Karpas-422 (cell line): ENCODE measurements around the gene MARK3. TPM values are rescaled to one million over a fixed set of nuclear protein-coding genes. Genes with fewer than 3 reads are reported as not detected.

Experiments
- DNase-seq: peaks from one replicate; pipeline ENCODE4 v3.0.0-alpha.2; 2015
- H2AFZ ChIP-seq: fragments of 200-600 bp; sonication (generic); 2 replicates; pipeline ENCODE4 v1.6.1; 2014; ENCODE audit warnings: antibody characterized with exemption, low read length, mixed read lengths
- H3K27ac ChIP-seq: fragments of 200-600 bp; sonication (generic); 2 replicates; pipeline ENCODE4 v1.5.1; 2014; ENCODE audit warnings: mild to moderate bottlenecking, low read length, moderate library complexity
- H3K27me3 ChIP-seq: fragments of 200-600 bp; sonication (generic); 2 replicates; pipeline ENCODE4 v1.6.1; 2014; ENCODE audit warnings: low read length, mixed read lengths
- H3K36me3 ChIP-seq: fragments of 200-600 bp; sonication (generic); 2 replicates; pipeline ENCODE4 v1.6.1; 2014; ENCODE audit warnings: low read length, mixed read lengths; ENCODE audit not compliant: insufficient read depth
- H3K4me1 ChIP-seq: fragments of 200-600 bp; sonication (generic); 2 replicates; pipeline ENCODE4 v1.6.1; 2014; ENCODE audit warnings: mild to moderate bottlenecking, low read length, mixed read lengths
- H3K4me2 ChIP-seq: fragments of 200-600 bp; sonication (generic); 2 replicates; pipeline ENCODE4 v1.6.1; 2014; ENCODE audit warnings: low read length, low read depth, mild to moderate bottlenecking; ENCODE audit not compliant: poor library complexity, severe bottlenecking
- H3K4me3 ChIP-seq: fragments of 200-600 bp; sonication (generic); 2 replicates; pipeline ENCODE4 v1.5.1; 2014; ENCODE audit warnings: mild to moderate bottlenecking, antibody characterized with exemption, low read length, mixed read lengths
- H3K79me2 ChIP-seq: fragments of 200-600 bp; sonication (generic); 2 replicates; pipeline ENCODE4 v1.6.1; 2014; ENCODE audit warnings: mild to moderate bottlenecking, low read length, mixed read lengths
- H3K9ac ChIP-seq: fragments of 200-600 bp; sonication (generic); 2 replicates; pipeline ENCODE4 v1.6.0; 2014; ENCODE audit warnings: low read length
- H3K9me2 ChIP-seq: fragments of 200-600 bp; sonication (generic), shearing (Covaris generic); replicated peaks from 2 replicates; pipeline ENCODE4 v1.6.0; 2014; ENCODE audit warnings: mild to moderate bottlenecking, low read length, moderate library complexity; ENCODE audit not compliant: insufficient read depth
- H3K9me3 ChIP-seq: fragments of 300-700, 200-600 bp; sonication (generic); 2 replicates; pipeline ENCODE4 v1.6.1; 2014; ENCODE audit warnings: low read length, mixed read lengths
- H4K20me1 ChIP-seq: fragments of 200-600 bp; sonication (generic); 2 replicates; pipeline ENCODE4 v1.6.1; 2014; ENCODE audit warnings: mild to moderate bottlenecking, antibody characterized with exemption, low read length, low read depth; ENCODE audit not compliant: insufficient read depth
- total RNA-seq: library from RNA; depleted of rRNA; stranded (reverse); fragments of >200 nt; shearing (Covaris generic); gene quantifications from 2 replicates; pipeline ENCODE4 v1.2.3, GENCODE V29; 2014; ENCODE audit warnings: low replicate concordance

Gene MARK3
- total RNA-seq, 1 experiment from 2014 or later, result 113 TPM

DNA sequence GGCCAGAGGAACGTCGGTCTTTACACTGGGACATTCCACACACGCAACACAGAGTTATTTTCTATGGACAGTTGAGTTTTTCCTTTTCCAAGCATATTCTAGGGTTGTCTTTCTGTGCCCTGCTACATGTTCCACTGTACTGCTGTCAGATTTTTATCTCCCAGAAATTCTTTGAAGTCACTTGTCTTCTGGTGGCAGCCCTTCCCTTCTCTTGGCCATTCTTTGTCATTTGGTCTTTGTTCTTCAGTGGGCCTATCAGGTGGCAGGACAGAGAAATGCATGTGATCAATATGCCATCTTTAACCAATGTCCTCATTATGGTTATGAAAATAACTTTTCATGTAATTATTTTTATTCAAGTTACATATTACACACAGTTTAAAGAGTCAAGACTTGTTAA, 36.3 kb downstream of the MARK3 start:
- peaks cover 91% of the 10 kb centered on the region for H3K79me2 ChIP-seq
- no peak for DNase-seq
- H3K9ac ChIP-seq, result no peak overlapping the region
- no peak overlapping the region for H3K4me3 ChIP-seq
- peaks cover 12% of the 10 kb centered on the region for H3K4me1 ChIP-seq
- no peaks in the 10 kb centered on the region for H4K20me1 ChIP-seq
- H3K27ac ChIP-seq, result no peak overlapping the region
- H3K27me3 ChIP-seq, result no peaks in the 10 kb centered on the region
- H2AFZ ChIP-seq, result no peak overlapping the region
- no peaks in the 10 kb centered on the region for H3K9me3 ChIP-seq
- H3K4me2 ChIP-seq, result no peak overlapping the region
- no peaks in the 10 kb centered on the region for H3K9me2 ChIP-seq
- peaks cover 4% of the 10 kb centered on the region; the same call in 1 of the 2 replicates for H3K36me3 ChIP-seq

DNA sequence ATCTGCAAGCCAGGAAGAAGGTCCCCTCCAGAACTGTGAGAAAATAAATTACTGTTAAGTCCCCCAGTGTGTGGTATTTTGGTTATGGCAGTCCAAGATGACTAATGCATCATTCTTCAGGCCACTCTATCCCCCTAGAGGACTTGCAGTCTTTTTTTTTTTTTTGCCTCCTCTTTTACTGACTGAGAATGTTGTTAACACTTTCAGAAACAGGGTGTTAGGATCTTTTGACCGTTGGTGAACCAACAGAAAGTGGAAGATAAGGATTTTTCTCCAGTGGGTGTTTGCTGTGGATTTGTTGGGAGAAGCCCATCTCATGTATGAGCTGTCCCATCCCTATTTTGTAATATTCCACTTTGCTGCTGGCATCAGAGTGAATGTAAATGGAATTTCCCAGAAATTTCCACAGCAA, 37.8 kb downstream of the MARK3 start:
- H3K36me3 ChIP-seq, result peaks cover 4% of the 10 kb centered on the region; the same call in 1 of the 2 replicates
- no peak for DNase-seq
- H3K27ac ChIP-seq, result no peak overlapping the region
- no peak overlapping the region for H3K4me2 ChIP-seq
- H4K20me1 ChIP-seq, result no peaks in the 10 kb centered on the region
- H2AFZ ChIP-seq, result no peak overlapping the region
- H3K9me2 ChIP-seq, result no peaks in the 10 kb centered on the region
- H3K27me3 ChIP-seq, result no peaks in the 10 kb centered on the region
- peaks cover 86% of the 10 kb centered on the region for H3K79me2 ChIP-seq
- no peak overlapping the region for H3K9ac ChIP-seq
- no peaks in the 10 kb centered on the region for H3K9me3 ChIP-seq
- no peak overlapping the region for H3K4me3 ChIP-seq
- H3K4me1 ChIP-seq, result peaks cover 12% of the 10 kb centered on the region

GRCh38 chr14:103427485-103428443, 42.5 kb downstream of the MARK3 start:
- H3K79me2 ChIP-seq, result peaks cover 89% of the 10 kb centered on the region
- peaks cover 12% of the 10 kb centered on the region; the same call in 1 of the 2 replicates for H3K36me3 ChIP-seq

DNA sequence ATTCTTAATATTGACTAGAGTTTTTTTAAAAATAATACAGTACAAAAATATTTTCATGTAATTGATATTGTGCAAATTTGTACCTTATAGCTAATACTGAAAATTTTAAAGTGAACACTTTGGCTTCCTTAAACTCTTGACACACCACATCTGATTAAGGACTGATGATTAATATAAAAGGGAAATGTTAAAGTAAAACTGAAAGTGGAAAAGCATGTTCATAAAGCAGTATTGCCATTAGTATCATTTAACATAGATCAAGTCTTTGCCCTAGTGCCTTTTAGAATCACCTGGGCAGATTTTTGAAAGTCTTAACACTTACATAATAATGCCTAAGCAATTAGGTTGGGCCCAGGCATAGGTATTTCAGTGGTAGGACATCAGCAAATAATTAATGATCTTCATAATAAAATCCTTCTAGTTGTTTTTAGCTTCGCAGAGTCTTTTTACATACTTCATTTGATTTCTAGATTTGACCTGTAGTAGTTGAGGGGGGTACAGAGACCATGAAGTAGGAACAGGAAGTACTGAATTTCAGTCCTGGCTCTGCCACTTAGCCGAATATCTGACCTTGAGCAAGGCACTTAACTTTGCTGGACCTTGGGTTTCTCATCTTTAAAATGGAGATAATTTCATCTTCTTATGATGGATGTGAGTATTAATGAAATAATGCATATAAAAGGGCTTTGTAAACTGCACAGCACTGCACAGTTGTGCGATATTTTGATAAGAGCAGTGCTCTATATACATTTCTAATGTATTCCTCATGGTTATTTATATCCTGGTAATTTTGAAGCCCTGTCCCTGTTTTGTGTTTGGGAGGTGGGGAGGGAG, 43.7 kb downstream of the MARK3 start:
- no peak overlapping the region for H3K9ac ChIP-seq
- peaks cover 87% of the 10 kb centered on the region for H3K79me2 ChIP-seq
- H2AFZ ChIP-seq, result no peak overlapping the region
- no peaks in the 10 kb centered on the region for H3K9me3 ChIP-seq
- no peak overlapping the region for H3K4me3 ChIP-seq
- peak; percentile 54 for DNase-seq
- peaks cover 12% of the 10 kb centered on the region; the same call in 1 of the 2 replicates for H3K36me3 ChIP-seq
- H3K9me2 ChIP-seq, result no peaks in the 10 kb centered on the region
- peak overlapping the region; percentile 24 for H3K4me2 ChIP-seq
- peaks cover 24% of the 10 kb centered on the region for H3K4me1 ChIP-seq
- no peaks in the 10 kb centered on the region for H4K20me1 ChIP-seq
- H3K27ac ChIP-seq, result peak overlapping the region; percentile 51
- H3K27me3 ChIP-seq, result no peaks in the 10 kb centered on the region

More at GRCh38 chr14:103427485-103428443, 42.5 kb downstream of the MARK3 start:
- no peaks in the 10 kb centered on the region for H3K9me3 ChIP-seq
- H3K4me3 ChIP-seq, result no peak overlapping the region
- H3K9me2 ChIP-seq, result no peaks in the 10 kb centered on the region
- DNase-seq, result no peak
- H2AFZ ChIP-seq, result no peak overlapping the region
- H3K4me2 ChIP-seq, result peak overlapping the region; percentile 24
- no peaks in the 10 kb centered on the region for H4K20me1 ChIP-seq
- H3K4me1 ChIP-seq, result peaks cover 24% of the 10 kb centered on the region
- H3K27ac ChIP-seq, result peak overlapping the region; percentile 51
- H3K9ac ChIP-seq, result no peak overlapping the region
- H3K27me3 ChIP-seq, result no peaks in the 10 kb centered on the region

DNA sequence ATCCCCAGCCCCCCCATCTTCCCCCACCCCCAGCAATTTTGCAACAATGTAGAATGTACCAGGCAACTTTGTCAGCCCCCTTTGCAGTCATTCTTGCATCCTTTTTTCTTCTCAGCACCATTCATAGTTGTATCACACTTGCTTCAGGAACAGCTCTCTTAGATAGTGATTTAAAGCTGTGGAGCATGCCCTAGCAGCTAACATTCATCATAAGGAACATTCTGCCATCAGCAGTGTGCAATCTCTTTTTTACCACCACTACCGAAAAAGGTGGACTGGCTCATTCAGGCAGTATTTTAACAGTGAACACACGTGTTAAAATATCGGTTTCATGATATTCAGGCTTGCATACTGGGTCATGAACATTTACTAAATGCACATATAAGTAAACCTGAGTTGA, 45.1 kb downstream of the MARK3 start:
- Histone ChIP-seq H2AFZ (no peak overlapping the region), H3K9ac (no peak overlapping the region), H3K27me3 (no peaks in the 10 kb centered on the region), H3K4me1 (peaks cover 24% of the 10 kb centered on the region), H3K27ac (no peak overlapping the region), H3K9me3 (no peaks in the 10 kb centered on the region), H3K36me3 (peaks cover 17% of the 10 kb centered on the region; the same call in 1 of the 2 replicates), H3K79me2 (peaks cover 91% of the 10 kb centered on the region), H3K4me3 (no peak overlapping the region), H3K4me2 (no peak overlapping the region), H3K9me2 (no peaks in the 10 kb centered on the region), H4K20me1 (no peaks in the 10 kb centered on the region)
- DNase-seq, result no peak

- Histone ChIP-seq H4K20me1 (no peaks in the 10 kb centered on the region), H3K4me2 (no peak overlapping the region), H3K79me2 (peaks cover 95% of the 10 kb centered on the region), H3K9me2 (no peaks in the 10 kb centered on the region), H3K9me3 (no peaks in the 10 kb centered on the region), H3K27me3 (no peaks in the 10 kb centered on the region), H3K4me3 (no peak overlapping the region), H3K36me3 (peaks cover 17% of the 10 kb centered on the region; the same call in 1 of the 2 replicates), H3K9ac (no peak overlapping the region), H3K27ac (no peak overlapping the region), H2AFZ (no peak overlapping the region), H3K4me1 (peaks cover 19% of the 10 kb centered on the region)
- DNase-seq, result no peak
Observed at GRCh38 chr14:103432627-103433026, 47.4 kb downstream of the MARK3 start.

DNA sequence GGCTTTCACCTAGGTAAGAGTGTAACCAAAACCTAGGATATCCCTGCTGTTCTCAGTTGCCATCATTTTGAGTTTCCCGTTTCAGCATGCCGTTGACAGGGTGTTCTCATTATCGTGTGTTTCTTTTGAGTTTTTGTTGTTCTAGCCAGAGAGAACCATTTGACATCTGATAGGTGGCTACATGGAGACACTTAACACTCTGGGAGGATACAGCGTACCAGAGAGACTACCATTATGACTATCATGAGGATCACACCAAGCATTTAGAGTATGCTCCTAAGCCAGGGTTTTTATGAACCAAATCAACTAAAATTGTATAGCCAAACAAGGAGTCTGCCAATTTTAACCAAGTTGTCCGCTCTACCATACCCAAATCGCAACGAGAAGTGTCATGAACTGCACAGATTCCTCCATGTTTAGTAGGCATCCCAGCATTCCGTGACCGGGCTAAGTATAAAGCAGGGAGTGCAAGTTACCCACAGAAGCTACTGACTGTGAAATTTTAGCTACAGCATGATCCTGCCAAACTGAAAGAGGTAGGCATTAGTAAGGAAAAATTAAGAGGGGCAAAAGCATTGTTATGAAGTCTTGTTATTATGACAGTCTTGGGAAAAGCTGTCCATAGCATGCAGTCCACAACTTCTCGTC, 48.8 kb downstream of the MARK3 start:
- H3K9me2 ChIP-seq, result no peaks in the 10 kb centered on the region
- no peaks in the 10 kb centered on the region for H3K9me3 ChIP-seq
- H3K4me3 ChIP-seq, result no peak overlapping the region
- peaks cover 5% of the 10 kb centered on the region for H3K4me1 ChIP-seq
- H3K27me3 ChIP-seq, result no peaks in the 10 kb centered on the region
- no peak for DNase-seq
- H3K36me3 ChIP-seq, result peaks cover 24% of the 10 kb centered on the region; the same call in 1 of the 2 replicates
- H3K79me2 ChIP-seq, result peaks cover 94% of the 10 kb centered on the region
- H2AFZ ChIP-seq, result no peak overlapping the region
- H4K20me1 ChIP-seq, result no peaks in the 10 kb centered on the region
- H3K9ac ChIP-seq, result no peak overlapping the region
- no peak overlapping the region for H3K27ac ChIP-seq
- H3K4me2 ChIP-seq, result no peak overlapping the region
